ENCODE results near the gene NPEPL1. TPM values are rescaled to one million over a fixed set of nuclear protein-coding genes. Genes with fewer than 3 reads are reported as not detected.

The NPEPL1 gene
- total RNA-seq, 1 donor from 2014 or later, result 7.5 TPM

DNA sequence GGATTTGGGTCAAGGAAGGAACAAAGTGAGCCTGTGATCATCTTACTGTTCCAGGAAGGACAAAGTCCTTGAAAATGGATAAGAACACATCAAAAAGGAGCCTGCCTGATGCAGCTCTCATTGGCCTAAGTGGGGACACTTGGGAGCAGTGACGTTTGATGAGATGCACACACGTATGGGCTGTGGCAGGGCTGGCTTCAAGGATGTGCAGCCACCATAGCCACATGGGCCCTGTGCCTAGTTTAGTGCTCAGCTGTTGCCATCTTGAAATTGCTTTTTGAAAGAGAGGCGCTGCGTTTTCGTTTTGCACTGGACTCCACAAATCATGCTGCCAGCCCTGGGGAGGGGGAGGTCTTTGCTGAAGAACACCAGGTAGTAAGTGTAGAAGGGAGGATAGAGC, 6.6 kb upstream of the NPEPL1 start:
- DNase-seq, result no peak

DNA sequence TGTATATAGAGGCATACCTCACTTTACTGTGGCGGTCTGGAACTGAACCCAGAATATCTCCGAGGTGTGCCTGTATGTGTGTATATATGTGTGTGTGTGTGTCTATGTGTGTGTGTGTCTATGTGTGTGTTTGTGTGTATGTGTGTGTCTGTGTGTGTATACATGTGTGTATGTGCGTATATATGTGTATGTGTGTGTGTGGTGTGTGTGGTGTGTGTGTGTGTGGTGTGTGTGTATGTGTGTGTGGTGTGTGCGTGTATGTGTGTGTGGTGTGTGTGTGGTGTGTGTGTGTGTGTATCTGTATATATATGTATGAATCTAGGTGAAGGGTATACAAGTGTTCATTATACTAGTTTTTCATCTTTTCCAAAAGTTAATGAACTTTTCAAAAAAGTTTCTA, 4.2 kb upstream of the NPEPL1 start:
- DNase-seq, result no peak

DNA sequence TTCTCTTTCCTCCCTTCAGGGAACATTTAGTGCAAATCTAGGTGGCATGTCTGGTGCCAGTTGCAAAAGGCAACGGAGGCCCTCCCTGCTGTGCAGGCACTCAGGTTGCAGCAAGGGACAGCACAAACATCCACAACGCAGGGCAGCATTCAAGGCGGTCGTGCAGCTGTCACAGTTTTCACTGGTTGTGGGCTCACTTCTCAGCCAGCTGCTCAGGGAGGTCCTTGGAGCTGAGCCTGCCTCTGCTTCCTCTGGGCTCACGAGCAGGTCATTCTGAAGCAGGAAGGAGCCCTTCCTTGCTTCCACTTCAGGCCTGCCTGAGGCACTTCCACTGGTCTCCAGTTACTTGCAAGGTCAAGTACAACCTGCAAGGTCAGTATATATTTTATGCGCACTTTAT, 3.8 kb upstream of the NPEPL1 start:
- DNase-seq, result no peak

DNA sequence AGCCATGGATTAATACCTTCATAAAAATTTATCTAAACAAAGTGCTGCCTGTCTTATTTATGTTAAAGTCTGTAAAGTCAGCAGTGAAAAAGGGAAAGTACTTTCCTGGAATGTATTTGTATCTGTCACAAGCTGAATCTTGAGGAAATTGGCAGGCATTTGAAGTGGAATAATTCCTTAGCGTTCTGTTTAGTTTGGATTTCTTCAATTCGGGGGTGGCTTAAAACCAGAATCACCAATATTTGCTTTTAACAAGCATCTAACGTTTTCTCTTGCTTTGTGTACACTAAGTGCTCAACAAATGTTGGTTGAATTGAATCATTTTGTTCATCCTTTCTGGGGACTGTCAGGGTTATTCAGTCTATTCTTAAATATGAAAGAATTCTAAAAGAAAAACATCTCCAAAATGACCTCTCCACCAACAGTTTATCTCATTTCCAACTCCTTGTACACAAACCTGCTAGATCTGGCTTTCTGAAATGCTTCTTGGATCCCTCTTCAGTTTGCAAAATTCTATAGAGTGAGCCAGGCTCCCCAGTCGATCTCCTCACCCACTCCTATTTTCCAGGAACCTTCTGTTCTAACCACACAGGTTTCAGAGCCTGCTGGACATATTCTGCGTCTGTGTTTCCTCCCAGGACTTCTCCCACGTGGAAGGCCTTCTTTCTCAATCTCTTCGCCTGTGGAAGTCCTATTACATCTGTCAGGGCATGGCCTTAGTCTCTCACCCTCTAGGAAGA, 2.0 kb upstream of the NPEPL1 start:
- no peak for DNase-seq

DNA sequence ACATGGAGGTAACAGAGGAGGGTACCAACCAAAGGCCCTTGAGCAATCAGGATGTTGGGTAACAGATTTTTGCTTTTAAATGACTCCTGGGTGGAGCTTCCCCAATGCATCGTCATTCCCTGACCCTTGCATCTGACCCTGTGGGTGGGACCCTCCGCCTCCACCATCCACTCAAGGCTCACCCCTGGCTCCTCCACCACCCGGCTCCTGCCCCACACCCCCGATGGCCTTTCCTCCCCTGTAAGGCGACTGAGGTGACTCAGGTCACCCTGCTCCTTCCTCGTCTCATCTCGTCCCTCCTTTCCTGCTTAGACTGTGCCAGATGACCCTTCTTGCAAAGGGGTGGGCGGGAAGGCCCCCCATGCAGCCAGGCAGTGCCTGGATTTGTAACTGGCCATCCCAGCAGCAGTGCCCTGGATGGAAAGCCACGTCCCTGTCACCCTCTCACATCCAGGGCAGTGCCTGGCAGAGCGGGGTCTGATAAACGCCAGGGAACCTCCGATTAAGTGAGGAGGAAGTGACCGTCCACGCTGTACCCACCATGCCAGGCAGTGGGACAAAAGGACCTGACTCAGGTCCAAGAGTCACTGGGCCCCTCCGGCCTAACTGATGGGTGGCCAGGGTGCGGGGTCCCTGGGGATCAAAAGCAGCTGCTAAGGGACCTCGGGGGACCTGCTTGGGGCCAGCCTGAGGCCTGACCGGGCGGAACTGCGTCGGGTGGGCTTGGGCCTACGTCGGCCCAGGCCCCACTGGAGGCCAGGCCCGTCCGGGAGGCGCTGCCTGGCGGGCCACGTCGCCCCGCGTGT, 624 bp upstream of the NPEPL1 start:
- DNase-seq, result no peak

DNA sequence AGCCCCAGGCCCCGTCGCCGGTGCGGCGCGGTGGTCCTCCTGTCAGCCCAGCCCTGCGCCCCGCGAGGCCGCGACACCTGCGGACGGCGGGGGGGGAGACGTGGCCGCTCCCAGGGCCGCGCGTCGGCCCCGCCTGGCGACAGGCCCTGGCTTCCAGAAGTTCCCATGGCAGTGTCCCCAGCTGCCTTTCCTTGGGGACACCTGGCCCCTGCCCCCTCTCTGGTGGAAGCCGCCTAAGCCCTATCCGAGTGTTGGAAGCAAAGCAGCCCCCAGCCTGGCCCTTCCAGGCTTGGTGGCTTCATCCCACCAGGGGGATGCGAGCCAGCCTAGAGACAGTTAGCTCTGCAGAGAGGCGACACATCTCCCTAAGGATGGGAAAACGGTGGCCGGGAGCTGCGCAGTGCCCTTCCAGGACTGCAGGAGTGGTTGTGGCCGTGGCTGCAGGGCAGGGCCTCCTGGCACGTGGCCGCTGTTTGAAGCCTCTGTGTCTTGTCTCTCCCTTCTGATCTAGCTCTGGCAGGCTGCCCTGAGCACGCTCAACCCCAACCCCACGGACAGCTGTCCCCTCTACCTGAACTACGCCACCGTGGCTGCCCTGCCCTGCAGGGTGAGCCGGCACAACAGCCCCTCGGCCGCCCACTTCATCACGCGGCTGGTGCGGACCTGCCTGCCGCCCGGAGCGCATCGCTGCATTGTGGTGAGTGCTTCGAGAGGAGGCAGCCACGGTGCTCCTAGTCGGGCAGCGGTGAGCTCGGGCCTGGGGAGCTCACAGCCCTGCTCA, 816 bp downstream of the NPEPL1 start:
- no peak for DNase-seq

DNA sequence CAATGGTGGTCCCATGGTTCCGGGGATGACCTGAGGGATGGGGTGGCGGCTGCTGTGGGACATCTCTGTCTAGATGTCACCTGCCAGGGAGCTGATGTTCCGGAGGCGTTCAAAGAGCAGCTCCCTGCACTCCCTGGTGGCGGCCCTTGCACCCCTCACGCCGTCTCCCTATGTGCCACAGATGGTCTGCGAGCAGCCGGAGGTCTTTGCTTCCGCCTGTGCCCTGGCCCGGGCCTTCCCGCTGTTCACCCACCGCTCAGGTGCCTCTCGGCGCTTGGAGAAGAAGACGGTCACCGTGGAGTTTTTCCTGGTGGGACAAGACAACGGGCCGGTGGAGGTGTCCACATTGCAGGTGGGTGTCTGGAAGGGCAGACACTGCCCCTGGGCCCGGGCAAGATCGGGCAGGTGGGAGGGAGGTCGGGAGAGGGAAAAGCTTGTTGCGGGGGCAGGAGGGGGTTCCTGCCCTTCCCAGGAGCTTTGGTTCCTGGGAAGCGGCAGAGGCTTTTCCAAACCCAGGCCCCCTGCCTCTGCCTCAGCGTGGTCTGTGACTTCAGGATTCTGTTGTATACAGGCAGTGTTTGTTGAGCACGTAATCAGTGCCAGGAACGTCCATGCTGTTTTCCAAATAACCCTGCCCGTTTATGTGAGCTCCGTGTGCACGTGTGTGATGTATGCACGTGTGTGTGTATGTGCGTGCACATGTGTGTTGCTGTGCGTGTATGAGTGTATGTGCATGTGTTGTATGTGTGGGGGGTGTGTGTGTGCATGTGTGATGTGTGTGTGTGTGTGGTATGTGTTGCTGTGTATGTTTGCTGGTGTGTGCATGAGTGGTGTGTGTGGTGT, 1.9 kb downstream of the NPEPL1 start:
- no peak for DNase-seq

DNA sequence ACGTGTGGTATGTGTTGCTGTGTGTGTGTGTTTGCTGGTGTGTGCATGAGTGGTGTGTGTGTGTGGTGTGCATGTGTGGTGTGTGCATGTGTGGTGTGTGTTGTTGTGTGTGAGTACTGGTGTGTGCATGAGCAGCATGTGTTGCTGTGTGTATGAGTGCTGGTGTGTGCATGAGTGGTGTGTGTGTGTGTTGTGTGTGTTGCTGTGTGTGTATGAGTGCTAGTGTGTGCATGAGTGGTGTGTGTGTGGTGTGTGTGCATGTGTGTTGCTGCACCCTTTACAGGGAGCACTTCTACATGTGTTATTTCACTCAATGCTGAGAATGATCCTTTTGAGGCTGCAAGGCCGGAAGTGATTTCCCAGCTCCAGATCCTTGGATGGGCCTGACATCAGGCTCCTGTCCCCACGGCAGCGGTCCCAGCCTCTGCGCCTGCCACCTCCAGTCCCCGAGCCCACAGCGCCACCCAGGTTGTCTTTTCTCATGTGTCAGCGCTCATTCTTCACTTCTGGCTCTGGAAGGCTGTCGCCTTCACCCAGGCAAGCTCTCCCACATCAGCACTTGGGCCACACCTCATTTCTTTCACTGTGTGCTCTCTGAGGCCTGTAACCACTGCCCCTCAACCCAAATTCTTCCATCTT, 2.6 kb downstream of the NPEPL1 start:
- no peak for DNase-seq

DNA sequence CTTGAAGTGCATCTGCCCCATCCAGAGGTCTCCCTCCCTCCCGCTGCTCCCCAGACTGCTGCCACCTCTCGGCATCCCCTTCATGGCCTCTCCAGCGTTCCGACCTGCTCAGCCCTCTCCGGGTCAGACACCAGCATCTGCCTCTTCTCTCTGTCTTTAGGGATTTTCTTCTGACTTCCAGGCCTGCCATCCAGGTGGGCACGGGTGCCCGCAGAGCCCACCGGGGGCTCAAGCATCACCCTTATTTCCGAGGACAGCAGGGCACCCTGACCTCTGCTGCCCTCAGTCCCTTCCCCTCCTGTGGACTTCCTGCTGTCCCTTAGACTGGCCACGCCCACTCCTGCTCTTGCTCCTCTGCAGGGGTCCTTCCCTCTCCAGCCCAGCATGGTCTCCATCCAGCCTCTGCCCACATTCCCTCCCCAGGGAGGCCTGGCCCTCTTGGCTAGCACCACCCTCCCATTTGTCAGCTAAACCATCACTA, 3.3 kb downstream of the NPEPL1 start:
- DNase-seq, result no peak

DNA sequence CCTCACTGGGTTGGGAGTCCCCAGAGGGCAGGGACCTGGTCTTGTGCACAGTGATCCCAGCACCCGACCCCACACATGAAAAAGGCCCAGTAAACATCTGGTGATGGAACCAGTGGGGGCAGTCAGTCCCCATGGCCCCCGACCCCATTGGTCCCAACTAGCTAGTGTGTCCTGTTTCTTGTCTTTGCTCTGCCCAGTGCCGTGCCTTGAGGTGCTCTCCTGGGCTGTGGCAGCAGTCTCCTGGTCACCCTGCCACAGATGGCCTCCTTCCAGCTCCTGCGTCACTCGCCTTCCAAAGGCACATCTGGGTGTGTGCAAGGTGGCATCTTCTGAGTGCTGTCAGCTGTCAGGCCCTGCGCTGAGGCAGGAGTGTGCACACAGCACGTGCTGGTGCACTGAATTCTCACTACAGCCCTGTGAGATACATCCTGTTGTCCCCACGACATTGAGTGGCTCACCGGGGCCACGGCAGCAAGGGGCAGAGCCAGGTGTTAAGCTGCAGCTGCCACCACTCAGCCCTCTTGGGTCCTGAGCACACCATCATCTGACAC, 3.9 kb downstream of the NPEPL1 start:
- DNase-seq, result no peak

DNA sequence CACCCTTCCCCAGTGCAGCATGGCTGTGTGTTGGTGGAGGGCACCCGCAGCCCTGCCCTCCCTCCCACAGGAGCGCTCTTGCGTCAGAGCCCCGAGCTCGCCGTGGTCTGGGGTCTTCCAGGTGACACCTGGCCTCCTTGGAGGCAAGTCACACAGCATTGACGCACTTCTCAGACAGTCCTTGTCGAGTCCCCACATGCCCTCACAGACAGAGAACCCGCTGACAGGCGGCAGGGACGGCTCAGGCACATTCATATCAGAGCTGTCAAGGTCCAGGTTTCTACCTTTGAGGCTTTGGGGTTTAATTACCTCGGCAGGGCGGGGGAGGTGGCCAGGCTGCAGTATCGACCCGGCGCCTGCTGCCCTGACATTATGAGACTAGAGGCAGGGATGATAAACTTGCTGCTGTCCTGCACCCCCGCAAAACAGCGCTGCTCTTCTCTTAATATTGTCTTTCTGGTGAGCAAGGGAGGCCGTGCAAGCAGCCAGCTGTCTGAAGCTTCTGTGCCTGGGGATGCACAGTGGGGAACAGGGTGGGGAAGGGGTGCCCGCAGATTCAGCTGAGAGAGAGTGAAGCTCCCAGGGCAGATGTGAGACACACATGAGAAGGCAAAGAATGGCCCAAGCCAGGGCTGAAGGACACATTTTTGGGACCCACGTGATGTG, 4.7 kb downstream of the NPEPL1 start:
- no peak for DNase-seq

DNA sequence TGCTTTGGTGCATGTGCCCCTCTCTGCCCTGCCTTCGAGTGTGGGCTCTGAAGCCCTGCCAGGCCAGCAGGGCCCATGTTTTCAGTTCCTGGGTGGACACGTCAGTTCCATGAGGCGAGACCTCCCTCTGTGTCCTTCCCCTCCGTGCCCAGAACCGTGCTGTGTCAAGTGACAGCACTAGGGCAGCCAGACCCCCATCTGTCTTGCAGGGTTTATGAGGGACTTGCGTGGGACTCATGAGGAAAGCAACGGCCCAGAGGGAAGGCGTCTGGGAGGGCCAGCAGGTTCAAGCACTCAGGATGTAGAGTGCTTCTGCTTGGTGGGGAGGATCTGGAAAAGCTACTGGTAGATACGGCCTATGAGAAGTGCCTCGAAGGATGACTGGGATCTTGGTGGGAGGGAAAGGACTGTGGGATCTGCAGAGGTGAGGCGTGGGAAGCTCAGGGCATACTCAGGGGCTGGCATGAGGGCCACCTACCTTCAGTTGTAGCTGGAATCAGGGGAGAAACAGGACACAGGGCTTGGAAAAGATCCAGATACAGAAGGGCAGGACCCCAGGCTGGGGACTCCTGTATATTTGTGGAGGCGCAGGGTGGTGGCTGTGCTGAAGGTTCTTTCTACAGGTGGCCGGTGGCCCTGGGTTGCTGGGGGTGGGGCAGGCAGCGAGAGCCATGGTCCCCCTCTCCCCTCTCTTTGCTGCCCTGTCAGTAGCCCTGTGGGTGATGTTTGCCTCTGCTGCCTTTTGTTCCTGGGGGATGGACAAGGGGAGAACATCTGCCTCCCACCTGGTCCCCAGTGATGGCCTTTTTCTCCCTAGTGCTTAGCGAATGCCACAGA, 5.5 kb downstream of the NPEPL1 start:
- no peak for DNase-seq

DNA sequence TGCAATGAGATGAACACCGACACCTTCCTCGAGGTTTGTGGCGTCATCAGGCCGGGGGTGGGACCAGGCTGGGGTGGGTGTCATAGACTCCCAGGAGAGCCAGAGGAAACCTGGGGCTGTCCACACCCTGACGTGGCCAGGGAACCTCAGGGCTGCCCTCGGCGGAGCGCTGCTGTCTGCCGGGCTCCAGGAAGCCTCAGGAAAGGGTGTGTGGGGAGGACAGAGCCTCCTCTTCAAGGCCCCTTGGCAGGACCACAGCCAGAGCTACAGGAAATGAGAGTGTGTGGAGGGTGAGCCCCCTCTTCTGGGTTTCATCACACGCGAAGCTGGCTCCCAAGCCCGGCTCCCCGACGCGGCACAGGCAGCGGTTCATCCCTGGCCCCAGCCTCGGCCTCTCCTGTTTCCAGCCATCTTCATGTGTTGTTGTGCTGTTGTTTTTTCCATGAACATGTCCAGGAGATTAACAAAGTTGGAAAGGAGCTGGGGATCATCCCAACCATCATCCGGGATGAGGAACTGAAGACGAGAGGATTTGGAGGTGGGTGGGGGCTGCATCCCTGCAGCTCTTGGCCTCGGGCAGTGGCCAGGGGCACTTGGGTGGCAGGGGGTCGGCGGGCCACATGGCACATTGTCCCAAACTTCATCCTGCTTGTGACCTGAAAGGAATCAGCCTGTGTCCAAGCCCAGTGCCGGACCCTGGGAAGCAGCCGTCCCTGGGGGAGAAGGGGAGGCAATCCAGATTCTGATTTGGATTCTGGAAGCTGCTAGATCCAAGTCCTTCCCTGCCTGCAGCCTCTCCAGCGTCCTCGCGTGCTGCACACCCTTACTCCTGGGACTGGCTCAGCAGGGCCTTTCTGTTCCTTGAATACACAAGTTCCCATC, 6.4 kb downstream of the NPEPL1 start:
- DNase-seq, result no peak

DNA sequence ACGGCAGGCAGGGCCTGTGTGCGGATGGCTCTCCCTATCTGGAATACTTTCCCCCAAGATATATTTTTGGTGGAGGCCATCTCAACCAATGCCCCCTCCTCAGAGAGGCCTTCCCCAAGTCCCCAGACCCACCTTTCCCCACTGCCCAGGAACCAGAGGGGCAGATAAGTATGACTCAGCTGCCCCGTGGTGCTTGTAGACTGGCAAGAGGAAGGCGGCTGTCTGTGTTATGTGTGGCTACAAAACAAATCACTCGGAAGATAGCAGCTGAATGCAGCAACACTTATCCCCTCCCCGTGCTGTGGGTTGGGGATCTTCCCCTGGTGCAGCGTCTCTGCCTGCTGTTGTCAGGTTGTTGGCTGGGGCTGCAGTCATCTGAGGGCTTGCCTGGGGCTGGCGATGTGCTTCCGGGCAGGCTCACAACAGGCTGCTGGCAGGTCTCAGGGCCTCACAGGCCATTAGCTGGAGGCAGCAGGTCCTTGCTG, 7.1 kb downstream of the NPEPL1 start:
- DNase-seq, result no peak

DNA sequence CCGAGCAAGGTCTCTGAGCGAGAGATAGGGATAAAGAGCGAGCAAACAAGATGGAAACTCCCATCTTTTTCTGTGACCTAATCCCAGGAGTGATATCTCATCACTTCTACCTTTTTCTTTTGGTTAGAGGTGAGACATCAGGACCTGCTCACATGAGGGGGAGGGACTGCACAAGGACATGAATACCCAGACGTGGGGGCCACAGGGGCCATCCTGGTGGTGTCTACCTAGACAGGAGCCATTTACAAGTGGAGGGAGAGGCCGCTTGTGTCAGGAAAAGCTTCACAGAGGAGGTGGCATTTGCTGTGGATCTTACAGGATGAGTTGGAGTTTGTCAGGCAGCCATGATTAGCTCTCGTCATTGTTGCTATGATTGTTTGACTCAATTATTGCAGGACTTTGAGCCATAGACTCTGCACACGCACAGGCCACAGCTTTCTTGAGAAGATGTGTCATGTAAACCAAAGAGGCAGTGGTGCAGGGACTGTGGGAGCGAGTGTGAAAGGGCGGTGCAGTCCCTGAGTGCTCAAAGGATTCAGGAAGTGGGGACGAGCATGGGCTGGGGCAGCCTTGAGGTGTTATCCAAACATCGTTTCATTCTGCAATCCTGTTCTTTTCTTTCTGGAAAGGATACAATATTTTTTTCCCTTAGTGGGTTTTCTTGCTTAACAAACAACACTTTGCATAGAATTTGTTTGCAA, 7.7 kb downstream of the NPEPL1 start:
- DNase-seq, result no peak

DNA sequence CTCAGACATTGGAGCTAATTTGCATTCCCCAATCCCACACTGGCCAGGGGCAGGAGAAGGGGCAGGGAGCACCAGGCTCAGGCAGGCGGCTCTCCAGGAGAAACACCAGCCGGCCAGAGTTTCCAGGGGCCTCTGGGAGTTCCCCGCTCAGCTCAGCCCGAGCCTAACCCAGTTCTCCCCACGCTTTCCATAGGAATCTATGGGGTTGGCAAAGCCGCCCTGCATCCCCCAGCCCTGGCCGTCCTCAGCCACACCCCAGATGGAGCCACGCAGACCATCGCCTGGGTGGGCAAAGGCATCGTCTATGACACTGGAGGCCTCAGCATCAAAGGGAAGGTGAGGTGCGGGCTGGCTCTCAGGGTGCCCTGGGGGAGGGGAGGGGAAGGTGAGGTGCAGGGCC, 8.2 kb downstream of the NPEPL1 start:
- DNase-seq, result no peak

DNA sequence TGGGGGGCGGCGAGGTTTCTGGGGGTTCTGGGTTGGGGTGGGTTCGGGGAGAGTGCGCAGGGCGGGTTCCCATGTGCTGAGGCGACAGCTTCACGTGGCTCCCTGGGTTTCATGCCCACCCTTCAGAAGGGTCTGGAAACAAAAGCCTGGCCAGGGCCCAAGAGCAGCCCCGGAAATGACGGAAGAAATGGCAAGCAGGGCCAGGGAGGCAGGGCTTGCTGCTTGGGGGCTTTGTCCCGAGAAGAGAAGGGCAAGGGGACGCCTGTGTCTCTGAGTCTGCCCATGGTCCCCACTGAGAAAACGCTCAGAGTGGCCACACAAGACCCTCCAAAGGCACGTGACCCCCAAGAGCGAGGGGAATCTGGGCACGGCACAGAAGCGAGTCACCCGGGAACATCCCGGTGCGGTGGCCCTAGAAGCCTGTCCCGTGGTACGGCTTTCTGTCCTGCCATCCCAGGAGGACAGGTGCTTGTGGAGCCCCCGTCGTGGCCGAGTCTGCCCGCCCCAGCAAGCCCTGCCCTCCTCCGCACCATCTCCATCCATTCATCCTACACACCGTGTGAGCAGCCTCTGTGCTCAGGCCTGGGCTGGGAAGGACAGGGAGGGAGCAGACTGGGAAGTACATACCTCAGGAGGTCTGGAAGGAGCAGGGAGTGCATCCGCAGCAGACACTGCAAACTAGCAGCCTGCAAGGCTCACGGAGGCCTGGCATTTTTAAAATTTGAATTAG, 9.0 kb downstream of the NPEPL1 start:
- no peak for DNase-seq
